ENCODE data around the gene SOX6.

The SOX6 gene

DNA sequence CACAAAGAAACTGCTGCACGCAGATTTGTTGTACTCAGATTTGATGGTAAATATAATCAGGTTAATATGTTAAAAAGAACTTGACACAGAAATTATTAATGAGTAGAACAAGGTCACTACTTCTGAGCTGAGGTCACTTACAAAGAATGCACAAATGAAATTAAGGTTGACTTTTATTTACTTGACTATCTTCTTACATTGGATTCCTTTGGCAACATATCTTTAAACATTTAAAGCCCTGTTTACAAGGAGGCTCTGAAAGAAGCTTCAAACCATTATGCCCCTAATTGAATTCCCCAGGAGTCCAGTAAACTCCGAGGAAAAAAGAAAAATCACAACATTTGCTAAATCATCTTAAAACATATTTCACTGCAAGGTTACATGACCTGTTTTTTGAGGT is 245.5 kb downstream of the SOX6 start:
- H3K4me3 ChIP-seq (ENCODE audit: low read depth, low read length), result no peak overlapping the region
- in situ Hi-C loops (cut with HindIII; ENCODE audit: low sequenced_read_pairs), result loop anchor here (5.0 kb wide), 1 partner anchor 104 kb away; no protein-coding TSS in a partner anchor
- DNase-seq (ENCODE audit: low read depth), result no peak
- TF ChIP-seq, protein P1, sequence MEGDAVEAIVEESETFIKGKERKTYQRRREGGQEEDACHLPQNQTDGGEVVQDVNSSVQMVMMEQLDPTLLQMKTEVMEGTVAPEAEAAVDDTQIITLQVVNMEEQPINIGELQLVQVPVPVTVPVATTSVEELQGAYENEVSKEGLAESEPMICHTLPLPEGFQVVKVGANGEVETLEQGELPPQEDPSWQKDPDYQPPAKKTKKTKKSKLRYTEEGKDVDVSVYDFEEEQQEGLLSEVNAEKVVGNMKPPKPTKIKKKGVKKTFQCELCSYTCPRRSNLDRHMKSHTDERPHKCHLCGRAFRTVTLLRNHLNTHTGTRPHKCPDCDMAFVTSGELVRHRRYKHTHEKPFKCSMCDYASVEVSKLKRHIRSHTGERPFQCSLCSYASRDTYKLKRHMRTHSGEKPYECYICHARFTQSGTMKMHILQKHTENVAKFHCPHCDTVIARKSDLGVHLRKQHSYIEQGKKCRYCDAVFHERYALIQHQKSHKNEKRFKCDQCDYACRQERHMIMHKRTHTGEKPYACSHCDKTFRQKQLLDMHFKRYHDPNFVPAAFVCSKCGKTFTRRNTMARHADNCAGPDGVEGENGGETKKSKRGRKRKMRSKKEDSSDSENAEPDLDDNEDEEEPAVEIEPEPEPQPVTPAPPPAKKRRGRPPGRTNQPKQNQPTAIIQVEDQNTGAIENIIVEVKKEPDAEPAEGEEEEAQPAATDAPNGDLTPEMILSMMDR (IDR thresholded peaks at IDR 0.05; ENCODE audit: low read depth, low read length, missing control alignments), result no peak

DNA sequence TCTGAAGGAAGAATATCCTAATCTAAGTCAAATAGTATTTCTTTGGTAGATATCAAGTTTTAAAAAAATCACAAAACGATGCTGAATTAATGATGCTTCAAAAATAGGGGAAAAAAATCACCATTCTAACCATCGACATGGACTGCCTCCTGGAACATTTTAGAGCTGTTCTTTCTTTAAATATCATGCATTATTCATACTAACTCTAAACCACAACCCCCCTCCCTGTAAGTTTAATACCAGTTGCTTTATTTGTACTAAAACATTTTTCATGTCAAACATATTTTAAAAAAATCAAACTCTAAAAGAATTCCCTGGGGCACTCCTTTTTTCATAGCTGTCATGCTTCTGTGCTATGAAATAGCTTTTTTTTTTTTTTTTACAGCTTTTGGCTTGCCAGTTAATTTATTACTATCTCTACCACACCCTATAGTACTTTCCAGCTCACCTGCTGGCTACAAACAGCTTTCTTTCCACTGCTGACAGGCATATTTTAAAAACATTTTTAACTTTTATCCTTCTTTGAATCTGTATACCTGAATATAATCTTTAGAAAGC is 256.9 kb downstream of the SOX6 start:
- no peak for DNase-seq (ENCODE audit: low read depth)
- no peak overlapping the region for H3K4me3 ChIP-seq (ENCODE audit: low read depth, low read length)
- TF ChIP-seq, protein P1 (IDR thresholded peaks at IDR 0.05; ENCODE audit: low read depth, low read length, missing control alignments), result no peak
- in situ Hi-C loops (cut with HindIII; ENCODE audit: low sequenced_read_pairs), result no loop called here

DNA sequence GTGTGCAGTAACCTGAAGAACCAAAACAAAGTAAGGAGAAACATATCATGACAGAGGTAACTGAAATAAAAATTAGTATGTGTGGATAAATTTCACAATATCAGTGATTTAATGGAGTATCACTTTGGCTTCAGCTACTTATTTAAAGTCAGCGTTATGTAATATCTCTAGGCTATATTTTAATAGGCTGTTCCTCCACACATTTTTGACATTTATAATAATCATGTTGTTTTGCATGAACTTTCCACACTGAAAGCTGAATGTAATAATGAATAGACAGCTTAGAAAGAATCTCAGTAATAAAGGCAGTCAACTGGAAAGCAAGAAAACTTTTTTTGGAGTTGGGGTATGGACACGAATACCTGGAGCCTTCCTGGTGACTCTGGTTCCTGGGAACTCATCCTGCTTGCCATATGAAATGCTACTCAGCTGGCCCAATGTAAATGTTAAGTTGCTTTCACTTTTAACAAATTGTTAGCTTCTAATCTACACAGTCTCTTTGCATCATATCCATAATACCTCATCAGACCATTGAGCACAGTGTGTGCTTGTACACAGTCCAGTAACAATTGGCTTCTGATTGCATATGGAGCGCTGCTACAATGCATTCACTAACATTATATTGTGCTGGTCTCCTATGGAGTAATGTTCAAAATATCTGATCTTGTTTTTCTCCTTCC is 257.7 kb downstream of the SOX6 start:
- no peak for DNase-seq (ENCODE audit: low read depth)
- in situ Hi-C loops (cut with HindIII; ENCODE audit: low sequenced_read_pairs), result no loop called here
- no peak overlapping the region for H3K4me3 ChIP-seq (ENCODE audit: low read depth, low read length)
- TF ChIP-seq, protein P1 (IDR thresholded peaks at IDR 0.05; ENCODE audit: low read depth, low read length, missing control alignments), result no peak

DNA sequence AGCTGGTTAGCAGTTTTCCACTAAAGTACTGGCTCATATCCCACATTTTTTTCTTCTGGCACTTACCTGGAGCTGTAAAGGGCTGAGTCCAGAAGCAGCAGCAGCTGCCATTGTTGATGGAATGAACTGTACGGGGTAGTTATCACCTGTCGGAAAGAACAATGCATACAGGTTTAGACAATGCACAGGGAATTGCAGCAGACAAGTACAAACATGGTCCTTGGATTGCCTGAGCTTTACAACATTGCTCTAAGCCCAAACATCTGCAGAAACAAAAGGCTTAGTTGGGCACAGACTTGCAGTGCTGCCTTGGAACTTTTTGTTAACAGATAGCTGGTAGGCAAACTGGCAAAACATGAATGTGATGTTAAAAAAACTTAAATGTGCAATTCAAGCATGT is 258.8 kb downstream of the SOX6 start:
- DNase-seq (ENCODE audit: low read depth), result no peak
- in situ Hi-C loops (cut with HindIII; ENCODE audit: low sequenced_read_pairs), result no loop called here
- TF ChIP-seq, protein P1 (IDR thresholded peaks at IDR 0.05; ENCODE audit: low read depth, low read length, missing control alignments), result no peak
- no peak overlapping the region for H3K4me3 ChIP-seq (ENCODE audit: low read depth, low read length)

DNA sequence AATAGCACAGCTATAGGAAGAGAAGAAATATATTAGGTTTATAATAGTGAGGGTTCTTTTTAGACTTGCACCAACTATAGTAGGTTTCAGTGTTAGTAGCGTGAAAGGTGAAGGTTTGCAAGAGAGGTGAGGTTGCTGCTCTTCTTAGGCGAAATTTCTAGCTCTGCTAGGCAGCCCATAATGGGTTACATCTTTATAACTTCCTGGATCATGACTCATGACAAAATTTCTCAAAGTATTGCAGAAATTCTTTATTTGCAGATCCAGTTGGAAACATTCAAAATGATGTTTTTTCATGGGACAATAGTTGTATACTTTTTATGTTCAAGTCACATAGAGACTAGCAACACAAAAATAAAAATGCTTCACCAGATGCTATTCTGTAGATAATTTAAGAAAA is 260.0 kb downstream of the SOX6 start:
- no peak for DNase-seq (ENCODE audit: low read depth)
- no peak overlapping the region for H3K4me3 ChIP-seq (ENCODE audit: low read depth, low read length)
- TF ChIP-seq, protein P1 (IDR thresholded peaks at IDR 0.05; ENCODE audit: low read depth, low read length, missing control alignments), result no peak
- in situ Hi-C loops (cut with HindIII; ENCODE audit: low sequenced_read_pairs), result no loop called here

DNA sequence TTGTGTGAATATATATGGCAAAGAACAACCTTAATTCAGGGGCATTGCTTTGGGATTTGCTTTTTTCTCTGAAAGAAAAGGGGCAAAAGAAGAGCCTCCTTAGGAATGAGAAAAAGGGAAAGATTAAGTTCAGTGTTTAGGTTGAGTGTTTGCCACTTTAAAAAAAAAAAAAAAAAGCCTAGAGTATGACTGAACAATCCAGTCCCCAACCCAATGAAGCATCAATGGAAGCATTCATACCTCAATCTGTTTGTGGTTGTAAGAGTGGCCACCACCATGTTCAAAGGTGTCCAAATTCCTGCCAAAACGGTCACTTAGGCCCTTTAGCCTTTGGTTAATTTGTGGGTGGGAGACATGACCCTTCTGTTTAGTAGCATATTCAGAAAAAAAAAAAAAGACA is 260.6 kb downstream of the SOX6 start:
- no peak overlapping the region for H3K4me3 ChIP-seq (ENCODE audit: low read depth, low read length)
- in situ Hi-C loops (cut with HindIII; ENCODE audit: low sequenced_read_pairs), result no loop called here
- DNase-seq (ENCODE audit: low read depth), result no peak
- TF ChIP-seq, protein P1 (IDR thresholded peaks at IDR 0.05; ENCODE audit: low read depth, low read length, missing control alignments), result no peak
